ENCODE results near the gene GLI3. TPM values are rescaled to one million over a fixed set of nuclear protein-coding genes. Genes with fewer than 3 reads are reported as not detected.

The GLI3 gene
- total RNA-seq, 1 donor from 2014 or later: 9.0 TPM

DNA sequence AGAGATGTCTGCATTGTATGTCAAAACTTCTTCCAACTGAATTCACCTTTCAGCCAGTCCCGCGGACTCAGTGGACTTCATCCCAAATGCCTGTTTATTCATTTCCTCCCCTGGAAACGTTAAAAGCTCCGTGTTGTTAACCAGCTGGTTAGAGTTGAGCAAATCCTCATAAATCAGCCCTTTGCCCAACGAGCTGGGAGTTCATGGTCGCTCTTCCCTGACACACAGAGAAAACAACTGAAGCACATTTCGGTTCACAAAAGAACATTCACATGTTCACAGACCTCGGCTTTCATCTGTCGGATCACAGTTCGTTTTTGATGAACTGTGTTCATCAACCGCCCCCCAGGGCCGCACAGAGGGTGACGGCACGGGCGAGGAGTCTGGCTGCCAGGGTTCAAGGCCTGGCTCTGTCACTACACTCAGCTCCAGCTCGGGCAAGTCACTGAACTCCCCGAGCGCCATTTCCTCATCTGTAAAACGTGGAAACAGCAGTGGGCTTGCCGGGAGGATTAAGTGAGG, 62.6 kb downstream of the GLI3 start:
- DNase-seq (ENCODE audit: low spot score, unreplicated experiment): no peak
- no peaks in the 10 kb centered on the region for H3K36me3 Mint-ChIP-seq (ENCODE audit: insufficient read depth)
- H3K9me3 Mint-ChIP-seq (ENCODE audit: low read depth): no peaks in the 10 kb centered on the region
- H3K27ac Mint-ChIP-seq: no peak overlapping the region
- TF ChIP-seq, protein P1, sequence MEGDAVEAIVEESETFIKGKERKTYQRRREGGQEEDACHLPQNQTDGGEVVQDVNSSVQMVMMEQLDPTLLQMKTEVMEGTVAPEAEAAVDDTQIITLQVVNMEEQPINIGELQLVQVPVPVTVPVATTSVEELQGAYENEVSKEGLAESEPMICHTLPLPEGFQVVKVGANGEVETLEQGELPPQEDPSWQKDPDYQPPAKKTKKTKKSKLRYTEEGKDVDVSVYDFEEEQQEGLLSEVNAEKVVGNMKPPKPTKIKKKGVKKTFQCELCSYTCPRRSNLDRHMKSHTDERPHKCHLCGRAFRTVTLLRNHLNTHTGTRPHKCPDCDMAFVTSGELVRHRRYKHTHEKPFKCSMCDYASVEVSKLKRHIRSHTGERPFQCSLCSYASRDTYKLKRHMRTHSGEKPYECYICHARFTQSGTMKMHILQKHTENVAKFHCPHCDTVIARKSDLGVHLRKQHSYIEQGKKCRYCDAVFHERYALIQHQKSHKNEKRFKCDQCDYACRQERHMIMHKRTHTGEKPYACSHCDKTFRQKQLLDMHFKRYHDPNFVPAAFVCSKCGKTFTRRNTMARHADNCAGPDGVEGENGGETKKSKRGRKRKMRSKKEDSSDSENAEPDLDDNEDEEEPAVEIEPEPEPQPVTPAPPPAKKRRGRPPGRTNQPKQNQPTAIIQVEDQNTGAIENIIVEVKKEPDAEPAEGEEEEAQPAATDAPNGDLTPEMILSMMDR (IDR thresholded peaks at IDR 0.05; ENCODE audit: unreplicated experiment): no peak
- H3K4me3 Mint-ChIP-seq (ENCODE audit: low read depth): no peak overlapping the region
- H3K4me1 Mint-ChIP-seq (ENCODE audit: low read depth): no peaks in the 10 kb centered on the region
- H3K27me3 Mint-ChIP-seq: peaks cover 31% of the 10 kb centered on the region

- no peak for DNase-seq (ENCODE audit: low spot score, unreplicated experiment)
- peaks cover 4% of the 10 kb centered on the region for H3K4me1 Mint-ChIP-seq (ENCODE audit: low read depth)
- no peak overlapping the region for H3K27ac Mint-ChIP-seq
- TF ChIP-seq, protein P1 (IDR thresholded peaks at IDR 0.05; ENCODE audit: unreplicated experiment): no peak
- no peaks in the 10 kb centered on the region for H3K36me3 Mint-ChIP-seq (ENCODE audit: insufficient read depth)
- no peaks in the 10 kb centered on the region for H3K9me3 Mint-ChIP-seq (ENCODE audit: low read depth)
- no peak overlapping the region for H3K4me3 Mint-ChIP-seq (ENCODE audit: low read depth)
- H3K27me3 Mint-ChIP-seq: peaks cover 13% of the 10 kb centered on the region
These were observed 66.3 kb downstream of the GLI3 start for GRCh38 chr7:42170724-42171123.

DNA sequence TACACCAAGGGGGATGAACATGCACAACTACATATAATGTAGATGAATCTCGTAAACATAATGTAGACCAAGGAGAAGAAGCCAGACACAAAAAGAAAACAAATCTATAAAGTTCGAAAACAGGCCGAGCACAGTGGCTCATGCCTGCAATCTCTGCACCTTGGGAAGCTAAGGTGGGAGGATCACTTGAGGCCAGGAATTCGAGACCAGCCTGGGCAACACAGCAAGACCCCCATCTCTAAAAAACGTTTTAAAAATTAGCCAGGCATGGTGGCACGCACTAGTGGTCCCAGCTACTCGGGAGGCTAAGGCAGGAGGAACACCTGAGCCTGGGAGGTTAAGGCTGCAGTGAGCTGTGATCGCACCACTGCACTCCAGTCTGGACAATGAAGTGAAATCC, 68.5 kb downstream of the GLI3 start:
- no peak overlapping the region for H3K27ac Mint-ChIP-seq

DNA sequence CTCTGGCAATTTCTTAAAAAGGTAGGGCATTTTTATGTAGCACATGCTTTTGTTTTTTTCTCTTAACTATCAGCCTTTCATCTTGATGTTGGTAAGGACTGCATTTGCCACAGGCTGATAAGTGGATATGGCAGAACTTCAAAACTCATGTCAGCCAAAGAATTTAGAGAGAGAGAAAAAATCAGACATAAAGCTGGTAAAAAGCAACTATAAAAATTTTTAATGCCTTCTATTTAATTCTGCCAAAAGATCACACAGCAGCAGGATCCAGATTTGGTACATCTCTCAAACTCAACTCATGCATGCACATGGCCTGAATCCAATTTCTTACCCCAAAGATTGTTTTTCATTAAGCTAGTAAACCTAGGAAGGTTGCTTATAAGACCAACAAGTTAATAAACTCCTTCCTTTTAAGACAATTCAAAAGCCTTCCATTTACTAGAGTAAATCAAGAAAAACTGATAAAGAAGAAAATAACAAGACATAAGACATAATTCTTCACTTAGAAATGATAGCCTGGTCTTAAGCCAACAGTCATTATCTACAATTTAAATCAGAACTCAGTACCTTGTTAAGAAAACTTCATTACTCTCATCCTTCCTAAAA, 69.3 kb downstream of the GLI3 start:
- no peak for DNase-seq (ENCODE audit: low spot score, unreplicated experiment)
- H3K27ac Mint-ChIP-seq: no peak overlapping the region
- H3K4me1 Mint-ChIP-seq (ENCODE audit: low read depth): peaks cover 8% of the 10 kb centered on the region
- no peaks in the 10 kb centered on the region for H3K36me3 Mint-ChIP-seq (ENCODE audit: insufficient read depth)
- no peak overlapping the region for H3K4me3 Mint-ChIP-seq (ENCODE audit: low read depth)
- no peaks in the 10 kb centered on the region for H3K9me3 Mint-ChIP-seq (ENCODE audit: low read depth)
- TF ChIP-seq, protein P1 (IDR thresholded peaks at IDR 0.05; ENCODE audit: unreplicated experiment): no peak
- no peaks in the 10 kb centered on the region for H3K27me3 Mint-ChIP-seq

More for the DNA sequence above, 68.5 kb downstream of the GLI3 start:
- H3K9me3 Mint-ChIP-seq (ENCODE audit: low read depth): no peaks in the 10 kb centered on the region
- H3K27me3 Mint-ChIP-seq: peaks cover 3% of the 10 kb centered on the region
- TF ChIP-seq, protein P1 (IDR thresholded peaks at IDR 0.05; ENCODE audit: unreplicated experiment): no peak
- no peak overlapping the region for H3K4me3 Mint-ChIP-seq (ENCODE audit: low read depth)
- H3K4me1 Mint-ChIP-seq (ENCODE audit: low read depth): peaks cover 4% of the 10 kb centered on the region
- no peak for DNase-seq (ENCODE audit: low spot score, unreplicated experiment)
- H3K36me3 Mint-ChIP-seq (ENCODE audit: insufficient read depth): no peaks in the 10 kb centered on the region

GRCh38 chr7:42167206-42167605, 69.8 kb downstream of the GLI3 start:
- H3K27ac Mint-ChIP-seq: no peak overlapping the region
- DNase-seq (ENCODE audit: low spot score, unreplicated experiment): no peak
- H3K9me3 Mint-ChIP-seq (ENCODE audit: low read depth): no peaks in the 10 kb centered on the region
- peaks cover 10% of the 10 kb centered on the region for H3K4me1 Mint-ChIP-seq (ENCODE audit: low read depth)
- TF ChIP-seq, protein P1 (IDR thresholded peaks at IDR 0.05; ENCODE audit: unreplicated experiment): no peak
- H3K27me3 Mint-ChIP-seq: no peaks in the 10 kb centered on the region
- H3K36me3 Mint-ChIP-seq (ENCODE audit: insufficient read depth): no peaks in the 10 kb centered on the region
- H3K4me3 Mint-ChIP-seq (ENCODE audit: low read depth): no peak overlapping the region
